ENCODE results near the gene UQCR11.

UQCR11 gene

GRCh38 chr19:1558552-1558951, 46.7 kb downstream of the UQCR11 start:
- TF ChIP-seq Cebpa-rat (IDR thresholded peaks at IDR 0.05) = no peak

GRCh38 chr19:1556390-1557070, 48.7 kb downstream of the UQCR11 start:
- Histone ChIP-seq H3K4me1 (peaks cover 16 to 25% (median 19%) of the 10 kb centered on the region in 10 experiments), H3K27me3 (no peaks in the 10 kb centered on the region), H4K20me1 (peaks cover 27 to 83% (median 72%) of the 10 kb centered on the region in 11 experiments; a peak in 21 of 22 replicates), H3K9me3 (replicated peaks in 1 of 11) (no peaks in the 10 kb centered on the region), H3K9ac (no peak overlapping the region), H3K27ac (no peak overlapping the region), H3K4me2 (no peak overlapping the region), H3K4me3 (no peak overlapping the region), H3K36me3 (peaks cover 13 to 70% (median 55%) of the 10 kb centered on the region in 11 experiments)
- TF ChIP-seq Cebpa-rat (IDR thresholded peaks at IDR 0.05) = no peak

More at GRCh38 chr19:1558552-1558951, 46.7 kb downstream of the UQCR11 start:
- no peak overlapping the region for H3K27ac ChIP-seq
- H3K4me1 ChIP-seq = peaks cover 16 to 28% (median 23%) of the 10 kb centered on the region in 10 experiments
- peaks cover 13 to 90% (median 69%) of the 10 kb centered on the region in 11 experiments for H3K36me3 ChIP-seq
- H3K9me3 ChIP-seq (replicated peaks in 1 of 11) = no peaks in the 10 kb centered on the region
- no peak overlapping the region for H3K4me3 ChIP-seq
- no peaks in the 10 kb centered on the region for H3K27me3 ChIP-seq
- no peak overlapping the region for H3K4me2 ChIP-seq
- peaks cover 37 to 90% (median 86%) of the 10 kb centered on the region in 11 experiments; a peak in 21 of 22 replicates for H4K20me1 ChIP-seq
- 0 out of 22 replicates have a peak overlapping the region, but pooled peaks of 1 of the 11 experiments have one; percentile 7 for H3K9ac ChIP-seq

GRCh38 chr19:1555487-1556389, 49.5 kb downstream of the UQCR11 start:
- no peak for TF ChIP-seq Cebpa-rat (IDR thresholded peaks at IDR 0.05)
- no peaks in the 10 kb centered on the region for H3K27me3 ChIP-seq
- no peak overlapping the region for H3K4me2 ChIP-seq
- no peak overlapping the region for H3K27ac ChIP-seq
- H3K4me3 ChIP-seq = no peak overlapping the region
- peaks cover 19 to 75% (median 64%) of the 10 kb centered on the region in 11 experiments; a peak in 21 of 22 replicates for H4K20me1 ChIP-seq
- peaks cover 13 to 64% (median 47%) of the 10 kb centered on the region in 11 experiments for H3K36me3 ChIP-seq
- H3K9me3 ChIP-seq (replicated peaks in 1 of 11) = peaks cover 0 to 5% (median 0%) of the 10 kb centered on the region in 11 experiments; a peak in 4 of 22 replicates
- H3K9ac ChIP-seq = no peak overlapping the region
- H3K4me1 ChIP-seq = peaks cover 9 to 17% (median 11%) of the 10 kb centered on the region in 10 experiments

DNA sequence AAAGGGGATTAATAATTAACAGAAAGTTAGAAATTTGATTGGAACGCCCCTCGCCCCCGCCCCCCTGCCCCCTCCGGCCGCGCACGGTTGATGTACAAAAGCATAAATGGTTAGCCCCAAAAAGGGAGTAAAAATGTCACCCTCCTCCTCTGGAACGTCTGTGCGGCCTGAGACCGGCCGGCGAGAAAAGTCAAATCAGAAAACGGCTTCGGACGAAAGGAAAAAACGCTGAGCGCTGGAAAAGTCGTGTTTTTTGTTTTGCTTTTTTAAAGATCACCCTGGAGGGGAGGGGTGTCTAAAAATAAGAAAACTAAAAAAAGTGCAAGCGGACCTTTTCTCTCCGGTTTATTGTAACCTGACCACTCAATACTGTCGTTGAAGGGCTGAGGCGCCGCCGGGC, 50.3 kb downstream of the UQCR11 start:
- Histone ChIP-seq H4K20me1 (peaks cover 11 to 67% (median 57%) of the 10 kb centered on the region in 11 experiments; a peak in 21 of 22 replicates), H3K9ac (no peak overlapping the region), H3K9me3 (replicated peaks in 1 of 11) (peaks cover 0 to 9% (median 0%) of the 10 kb centered on the region in 11 experiments; a peak in 4 of 22 replicates), H3K4me3 (no peak overlapping the region), H3K27ac (no peak overlapping the region), H3K36me3 (peaks cover 13 to 57% (median 40%) of the 10 kb centered on the region in 11 experiments), H3K4me1 (peaks cover 2 to 10% (median 3%) of the 10 kb centered on the region in 10 experiments; a peak in 18 of 20 replicates), H3K27me3 (no peaks in the 10 kb centered on the region), H3K4me2 (no peak overlapping the region)
- TF ChIP-seq Cebpa-rat (IDR thresholded peaks at IDR 0.05) = no peak

DNA sequence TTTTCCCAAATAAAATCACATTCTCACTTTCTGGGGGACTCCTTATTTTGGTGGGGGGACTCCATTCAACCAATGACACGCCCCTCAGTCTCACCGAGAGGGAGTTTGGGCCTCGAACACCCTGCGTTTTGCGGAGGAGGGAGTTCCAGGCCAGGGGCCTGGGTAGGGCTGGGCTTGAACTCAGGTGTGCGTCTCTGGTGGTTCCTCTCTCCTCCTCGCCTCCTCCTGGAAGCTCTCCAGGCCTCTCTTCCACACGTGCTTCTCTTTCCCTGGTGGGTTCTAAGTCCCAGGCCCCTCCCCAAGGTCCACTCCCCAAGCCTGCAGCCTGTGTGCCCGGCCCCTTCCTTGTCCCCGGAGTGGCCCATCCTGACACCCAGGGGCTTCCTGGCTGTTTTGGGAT, 51.8 kb downstream of the UQCR11 start:
- H4K20me1 ChIP-seq = peaks cover under 1 to 52% (median 41%) of the 10 kb centered on the region in 11 experiments; a peak in 19 of 22 replicates
- no peak overlapping the region for H3K27ac ChIP-seq
- H3K36me3 ChIP-seq = peaks cover 13 to 44% (median 35%) of the 10 kb centered on the region in 11 experiments
- peaks cover 0 to 9% (median 0%) of the 10 kb centered on the region in 11 experiments; a peak in 4 of 22 replicates for H3K9me3 ChIP-seq (replicated peaks in 1 of 11)
- no peak overlapping the region for H3K9ac ChIP-seq
- H3K4me2 ChIP-seq = no peak overlapping the region
- no peaks in the 10 kb centered on the region for H3K4me1 ChIP-seq
- no peaks in the 10 kb centered on the region for H3K27me3 ChIP-seq
- no peak for TF ChIP-seq Cebpa-rat (IDR thresholded peaks at IDR 0.05)
- H3K4me3 ChIP-seq = no peak overlapping the region

DNA sequence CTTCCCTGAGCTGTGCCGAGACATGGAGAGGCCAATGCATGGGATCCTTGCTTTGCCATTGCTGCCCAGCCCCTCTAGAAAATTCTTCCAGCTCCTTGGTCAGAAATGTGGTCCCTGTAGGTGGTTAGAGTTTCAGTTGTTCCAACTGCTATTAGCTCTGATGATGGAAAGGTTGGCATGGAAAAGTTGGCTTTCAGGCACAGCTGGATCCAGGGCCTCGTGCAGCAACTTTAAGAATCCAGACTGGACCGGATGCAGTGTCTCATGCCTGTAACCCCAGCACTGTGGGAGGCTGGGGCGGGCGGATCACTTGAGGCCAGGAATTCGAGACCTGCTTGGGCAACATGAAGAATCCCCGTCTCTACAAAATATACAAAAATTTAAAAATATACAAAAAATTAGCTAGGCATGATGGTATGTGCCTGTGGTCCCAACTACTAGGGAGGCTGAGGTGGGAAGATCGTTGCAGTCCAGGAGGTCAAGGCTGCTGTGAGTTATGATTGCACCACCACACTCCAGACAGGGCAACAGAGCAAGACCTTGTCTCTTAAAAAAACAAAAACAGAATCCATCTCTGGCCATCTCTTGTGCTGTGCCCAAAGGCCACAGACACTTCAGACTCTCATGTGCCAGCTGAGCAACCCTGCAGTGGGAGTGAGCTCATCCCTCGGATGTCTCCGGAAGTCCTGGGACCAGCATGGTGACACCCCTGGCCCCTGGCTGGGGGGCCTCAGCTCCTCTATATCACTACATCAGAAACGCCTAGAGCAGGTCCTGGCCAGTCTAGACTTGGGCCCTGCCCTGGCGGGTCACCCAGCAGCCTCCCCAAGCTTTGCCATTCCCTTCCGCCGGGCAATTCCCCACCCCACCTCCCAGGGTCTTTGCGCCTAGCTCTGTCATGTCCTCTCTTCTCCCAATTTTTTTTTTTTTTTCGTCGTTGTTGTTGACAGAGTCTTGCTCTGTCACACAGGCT, 53.9 kb downstream of the UQCR11 start:
- no peak for TF ChIP-seq Cebpa-rat (IDR thresholded peaks at IDR 0.05)
- Histone ChIP-seq H3K4me2 (no peak overlapping the region), H3K27me3 (no peaks in the 10 kb centered on the region), H4K20me1 (peaks cover 0 to 31% (median 20%) of the 10 kb centered on the region in 11 experiments; a peak in 16 of 22 replicates), H3K9ac (no peak overlapping the region), H3K36me3 (peaks cover 9 to 26% (median 16%) of the 10 kb centered on the region in 11 experiments), H3K9me3 (replicated peaks in 1 of 11) (peaks cover 0 to 9% (median 0%) of the 10 kb centered on the region in 11 experiments; a peak in 4 of 22 replicates), H3K4me3 (no peak overlapping the region), H3K4me1 (peaks cover 0 to 4% (median 3%) of the 10 kb centered on the region in 10 experiments; a peak in 9 of 20 replicates), H3K27ac (no peak overlapping the region)

- H3K4me2 ChIP-seq = no peak overlapping the region
- H3K27me3 ChIP-seq = peaks cover 0 to 5% (median 0%) of the 10 kb centered on the region in 11 experiments; a peak in 3 of 22 replicates
- peaks cover 0 to 15% (median 5%) of the 10 kb centered on the region in 11 experiments; a peak in 17 of 22 replicates for H3K36me3 ChIP-seq
- peaks cover 0 to 9% (median 0%) of the 10 kb centered on the region in 11 experiments; a peak in 4 of 22 replicates for H3K9me3 ChIP-seq (replicated peaks in 1 of 11)
- H3K27ac ChIP-seq = no peak overlapping the region
- no peak overlapping the region for H3K9ac ChIP-seq
- H4K20me1 ChIP-seq = peaks cover 0 to 21% (median 9%) of the 10 kb centered on the region in 11 experiments; a peak in 14 of 22 replicates
- no peak for TF ChIP-seq Cebpa-rat (IDR thresholded peaks at IDR 0.05)
- peaks cover 0 to 8% (median 4%) of the 10 kb centered on the region in 10 experiments; a peak in 9 of 20 replicates for H3K4me1 ChIP-seq
- H3K4me3 ChIP-seq = no peak overlapping the region
Measured at GRCh38 chr19:1549332-1549945, 55.8 kb downstream of the UQCR11 start.

Data from BLaER1 treated with 17β-estradiol and CSF1 and Interleukin-3, amounts not matched to agents 10 nM and 100 nM (cell line).